Heart left ventricle (tissue), 16 donors: ENCODE measurements around the gene LRRC70. TPM values are rescaled to one million over a fixed set of nuclear protein-coding genes. Genes with fewer than 3 reads are reported as not detected.

Experiments used
- ATAC-seq, 4 donors: fragments of 200-7000 bp; cut with Tn5 transposase; one replicate each; pipeline ENCODE4 v1.9.1; 2020 to 2022; ENCODE audit warnings: moderate library complexity in 4 of 4, mild to moderate bottlenecking in 3 of 4, moderate number of reproducible peaks in 1 of 4
- DNase-seq, 5 donors: peaks; one replicate each; pipeline ENCODE4 v3.0.0-alpha.2; 2020
- H3K27ac ChIP-seq, 12 donors: fragments of 200-600 bp; sonication (generic) in 4 of 12; one replicate each; pipeline versions ENCODE4 v1.5.0 to v1.8.0; 2016 to 2022; ENCODE audit warnings: mild to moderate bottlenecking in 2 of 12
- H3K27me3 ChIP-seq, 9 donors: fragments of 200-600 bp; sonication (generic) in 2 of 9; one replicate each; pipeline versions ENCODE4 v1.5.1 to v1.8.0; 2016 to 2022; ENCODE audit warnings: mild to moderate bottlenecking in 3 of 9
- H3K36me3 ChIP-seq, 9 donors: fragments of 200-600 bp; sonication (generic) in 2 of 9; one replicate each; pipeline versions ENCODE4 v1.5.0 to v1.8.0; 2018 to 2022; ENCODE audit warnings: mild to moderate bottlenecking in 2 of 9
- H3K4me1 ChIP-seq, 12 donors: fragments of 200-600 bp; sonication (generic) in 4 of 12; one replicate each; pipeline versions ENCODE4 v1.5.0 to v1.8.0; 2016 to 2022; ENCODE audit warnings: mild to moderate bottlenecking in 3 of 12
- H3K4me3 ChIP-seq, 12 donors: fragments of 200-600 bp; sonication (generic) in 4 of 12; one replicate each; pipeline versions ENCODE4 v1.5.0 to v1.8.0; 2017 to 2022; ENCODE audit warnings: mild to moderate bottlenecking in 9 of 12, moderate library complexity in 4 of 12
- H3K9me3 ChIP-seq, 12 donors: fragments of 200-600 bp; sonication (generic) in 4 of 12; one replicate each; pipeline versions ENCODE4 v1.5.0 to v1.8.0; 2016 to 2022; ENCODE audit warnings: mild to moderate bottlenecking in 1 of 12
- POLR2A ChIP-seq, 2 donors: fragments of 450-650 bp; IDR thresholded peaks; one replicate each; pipeline ENCODE4 v1.6.1; 2017; ENCODE audit warnings: antibody characterized with exemption in 2 of 2, mild to moderate bottlenecking in 2 of 2, moderate library complexity in 2 of 2
- WGBS, 4 donors: extraction: QIAGEN DNeasy Blood & Tissue Kit in 2 of 4; methylation state at CpG; one replicate each; pipeline versions ENCODE4 v1.1.5 to v1.1.7; 2013 to 2018; 5-methylcytosine and 5-hydroxymethylcytosine counted together
- intact Hi-C, 10 donors: fragments of 100-400 bp; cut with DNase I; formaldehyde crosslinking; loops; one replicate each; pipeline versions ENCODE4 v1.11.1 to v1.14.2; 2022
- long read RNA-seq, 3 donors: library from polyadenylated mRNA; unstranded; transcript quantifications; one replicate each; pipeline ENCODE4 v2.0.0, GENCODE V29; 2020 to 2021
- polyA plus RNA-seq, 2 donors: library from polyadenylated mRNA; stranded (reverse); fragments of 200-250 nt; gene quantifications; one replicate each; pipeline ENCODE4 v1.2.3, GENCODE V29; 2013
- total RNA-seq, 9 donors: library from RNA; depleted of rRNA in 2 of 9; stranded (reverse); fragments of >200 nt in 2 of 9; fragmentation: NEBNext Ultra II Directional in 3 of 9; extraction: Animal tissue kit (Norgen Biotek cat#: 25700) in 3 of 9; gene quantifications; one replicate each; pipeline versions ENCODE4 v1.1.0 to v1.2.4, GENCODE V29; 2016 to 2023
- TF ChIP-seq, protein P1 (sequence below), 12 donors: fragments of 200-600 bp; sonication (generic) in 4 of 12; IDR thresholded peaks; one replicate each; pipeline versions ENCODE4 v1.5.0 to v1.8.0; 2018 to 2022; ENCODE audit warnings: antibody characterized with exemption in 12 of 12, mild to moderate bottlenecking in 5 of 12
- donor health status: ischemic (EF 13 %, LVEDD 7.1; RV severe dilation, severe dysfunction).
- donor health status: healthy with polysubstance abuse.
- donor health status: DM: no; HTN: yes; CAD: no.
- donor health status: DM: no; HTN: no; CAD: no.
- donor health status: ischemic (EF 25% LVEDD 6.9; RV normal size, moderate dysfunction).
- donor health status: ischemic (EF 25% LVEDD 5.7; RV mildly dilated, moderate dysfunction).
- donor health status: healthy.
- donor health status: DM: yes; HTN: yes; CAD: no.
- donor health status: ischemic (EF 35%, LVEDD 5.7; RV mildly dilated, moderate dysfunction).
- donor health status: nonischemic (EF 11% LVEDD 7.7; RV severe dilation, severe dysfunction).
- donor health status: DM: yes; HTN: yes; CAD: no.
- donor health status: PGD.
- donor health status: ischemic (EF 29% LVEDD 5.4; RV normal size, mild dysfunction).
- donor health status: nonischemic (EF 23%, LVEDD 6.1; RV moderate dilation, normal function).

Gene LRRC70, protein sequence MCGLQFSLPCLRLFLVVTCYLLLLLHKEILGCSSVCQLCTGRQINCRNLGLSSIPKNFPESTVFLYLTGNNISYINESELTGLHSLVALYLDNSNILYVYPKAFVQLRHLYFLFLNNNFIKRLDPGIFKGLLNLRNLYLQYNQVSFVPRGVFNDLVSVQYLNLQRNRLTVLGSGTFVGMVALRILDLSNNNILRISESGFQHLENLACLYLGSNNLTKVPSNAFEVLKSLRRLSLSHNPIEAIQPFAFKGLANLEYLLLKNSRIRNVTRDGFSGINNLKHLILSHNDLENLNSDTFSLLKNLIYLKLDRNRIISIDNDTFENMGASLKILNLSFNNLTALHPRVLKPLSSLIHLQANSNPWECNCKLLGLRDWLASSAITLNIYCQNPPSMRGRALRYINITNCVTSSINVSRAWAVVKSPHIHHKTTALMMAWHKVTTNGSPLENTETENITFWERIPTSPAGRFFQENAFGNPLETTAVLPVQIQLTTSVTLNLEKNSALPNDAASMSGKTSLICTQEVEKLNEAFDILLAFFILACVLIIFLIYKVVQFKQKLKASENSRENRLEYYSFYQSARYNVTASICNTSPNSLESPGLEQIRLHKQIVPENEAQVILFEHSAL
- total RNA-seq (1 to 10 TPM in 5 of 9 donors, under 1 TPM in 4; 0.37 to 2.3 (median 1.1) TPM), polyA plus RNA-seq (1 to 10 TPM; 1.7 to 1.8 TPM)
- long read RNA-seq, donor 1, partial matches to known transcripts: 0 of 1 reads
- long read RNA-seq, donor 1, other reads (novel, unspliced or antisense): 0 of 1 reads
- long read RNA-seq, donor 2, partial matches to known transcripts: 0 of 5 reads
- long read RNA-seq, donor 2, other reads (novel, unspliced or antisense): 0 of 5 reads
- long read RNA-seq, donor 3: 0 reads

DNA sequence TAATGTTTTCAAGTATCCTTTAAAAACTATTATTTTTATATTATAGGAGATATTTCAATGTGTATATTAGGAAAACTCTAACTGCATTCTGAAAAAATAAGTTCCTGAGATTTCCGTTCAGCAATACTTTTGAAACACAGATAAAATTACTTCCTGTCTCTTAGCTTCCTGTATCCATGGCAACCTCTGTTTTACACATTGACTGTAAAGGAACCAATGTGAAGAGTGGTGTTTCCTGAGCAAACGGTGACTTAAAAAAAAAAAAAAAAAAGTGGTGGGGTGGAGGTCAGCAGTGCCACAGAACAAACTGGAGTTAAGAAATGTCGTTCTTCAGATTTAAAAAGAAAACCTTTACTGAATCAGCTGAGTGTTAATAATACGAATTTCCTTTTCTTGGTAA lies at the start of gene LRRC70:
TSS of gene LRRC70 (plus strand) at position 280 of the 400 bp plus-strand sequence. CDS start 620 bp downstream, outside the sequence.
- Histone ChIP-seq H3K36me3 (peaks cover 0 to 4% (median 0%) of the 10 kb centered on the region in 9 donors), H3K4me3 (peak within 1 kb of the TSS; percentile 3 to 51 (median 34)), H3K4me1 (peaks cover 0 to 26% (median under 1%) of the 10 kb centered on the region in 12 donors), H3K9me3 (no peaks in the 10 kb centered on the region), H3K27me3 (no peaks in the 10 kb centered on the region), H3K27ac (peak within 1 kb of the TSS in 7 of 12 donors; percentile 30 to 66 (median 41))
- TF ChIP-seq, protein P1, sequence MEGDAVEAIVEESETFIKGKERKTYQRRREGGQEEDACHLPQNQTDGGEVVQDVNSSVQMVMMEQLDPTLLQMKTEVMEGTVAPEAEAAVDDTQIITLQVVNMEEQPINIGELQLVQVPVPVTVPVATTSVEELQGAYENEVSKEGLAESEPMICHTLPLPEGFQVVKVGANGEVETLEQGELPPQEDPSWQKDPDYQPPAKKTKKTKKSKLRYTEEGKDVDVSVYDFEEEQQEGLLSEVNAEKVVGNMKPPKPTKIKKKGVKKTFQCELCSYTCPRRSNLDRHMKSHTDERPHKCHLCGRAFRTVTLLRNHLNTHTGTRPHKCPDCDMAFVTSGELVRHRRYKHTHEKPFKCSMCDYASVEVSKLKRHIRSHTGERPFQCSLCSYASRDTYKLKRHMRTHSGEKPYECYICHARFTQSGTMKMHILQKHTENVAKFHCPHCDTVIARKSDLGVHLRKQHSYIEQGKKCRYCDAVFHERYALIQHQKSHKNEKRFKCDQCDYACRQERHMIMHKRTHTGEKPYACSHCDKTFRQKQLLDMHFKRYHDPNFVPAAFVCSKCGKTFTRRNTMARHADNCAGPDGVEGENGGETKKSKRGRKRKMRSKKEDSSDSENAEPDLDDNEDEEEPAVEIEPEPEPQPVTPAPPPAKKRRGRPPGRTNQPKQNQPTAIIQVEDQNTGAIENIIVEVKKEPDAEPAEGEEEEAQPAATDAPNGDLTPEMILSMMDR (IDR thresholded peaks at IDR 0.05): no peak
- TF ChIP-seq POLR2A (IDR thresholded peaks at IDR 0.05): no peak
- WGBS, 4 donors: 38 to 41% (median 40%) methylated on average over 4 of the region's 4 CpGs
- DNase-seq (peak in 1 of 5 donors; percentile 11), ATAC-seq (peak in 3 of 4 donors; percentile 56 to 95 (median 70))
- intact Hi-C loops: no loop called here

DNA sequence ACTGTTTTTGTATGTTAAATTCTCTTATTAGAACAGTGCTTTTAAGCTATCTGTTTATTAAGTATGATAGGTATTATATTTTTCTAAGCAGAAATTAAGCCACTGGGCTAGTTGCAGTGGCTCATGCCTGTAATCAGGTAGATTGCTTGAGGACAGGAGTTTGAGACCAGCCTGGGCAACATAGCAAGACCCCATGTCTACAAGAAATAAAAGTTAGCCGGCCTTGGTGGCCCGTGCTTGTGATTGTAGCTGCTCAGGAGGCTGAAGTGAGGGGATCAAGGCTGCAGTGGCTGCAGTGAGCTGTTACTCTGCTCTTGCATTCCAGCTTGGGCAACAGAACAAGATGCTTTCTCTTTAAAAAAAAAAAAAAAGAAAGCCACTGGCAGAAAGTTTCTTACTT lies 45.0 kb upstream of the LRRC70 start:
- WGBS, 4 donors: 92 to 95% (median 94%) methylated on average over 2 of the region's 2 CpGs
- Histone ChIP-seq H3K36me3 (peaks cover 0 to 57% (median 23%) of the 10 kb centered on the region in 9 donors), H3K27ac (no peak overlapping the region), H3K27me3 (no peaks in the 10 kb centered on the region), H3K4me3 (no peak overlapping the region), H3K4me1 (no peaks in the 10 kb centered on the region), H3K9me3 (no peaks in the 10 kb centered on the region)
- no peak for ATAC-seq
- intact Hi-C loops: no loop called here
- TF ChIP-seq, protein P1 (IDR thresholded peaks at IDR 0.05): no peak
- no peak for TF ChIP-seq POLR2A (IDR thresholded peaks at IDR 0.05)
- DNase-seq: no peak

DNA sequence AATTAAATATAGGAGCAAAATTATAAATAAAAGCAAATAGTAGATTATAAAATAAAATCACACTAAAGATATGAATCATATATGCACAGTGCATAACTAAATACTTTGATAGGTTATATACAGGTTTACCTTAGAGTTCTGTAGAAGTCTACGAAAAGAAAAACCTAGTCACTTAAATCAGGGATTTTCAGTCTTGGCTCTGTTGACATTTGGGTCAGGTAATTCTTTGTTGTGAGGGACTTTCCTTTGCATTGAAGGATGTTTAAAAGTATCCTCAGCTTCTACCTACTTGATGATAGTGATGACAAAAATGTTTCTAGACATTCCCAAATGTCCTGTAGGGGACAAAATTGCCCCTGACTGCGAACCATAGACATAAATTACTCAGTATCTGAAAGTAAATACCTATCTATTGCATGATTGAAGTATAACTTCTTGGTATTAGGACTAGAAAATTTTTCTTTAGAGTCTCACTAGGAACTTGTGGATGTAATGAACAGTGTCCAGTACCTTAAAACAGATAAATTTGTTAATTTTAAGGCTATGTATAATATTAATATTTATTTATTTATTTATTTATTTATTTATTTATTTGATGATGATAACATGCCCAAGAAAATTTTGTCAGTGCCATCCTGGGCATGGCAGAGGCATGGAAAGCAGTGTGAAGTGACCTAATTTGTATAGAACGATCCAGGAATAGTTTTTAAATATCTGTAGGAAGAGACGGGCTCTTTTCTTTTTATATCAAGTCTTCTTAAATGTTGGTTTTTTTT lies 44.0 kb upstream of the LRRC70 start:
- Histone ChIP-seq H3K9me3 (no peaks in the 10 kb centered on the region), H3K27ac (no peak overlapping the region), H3K36me3 (peaks cover 0 to 66% (median 23%) of the 10 kb centered on the region in 9 donors), H3K4me1 (no peaks in the 10 kb centered on the region), H3K27me3 (no peaks in the 10 kb centered on the region), H3K4me3 (no peak overlapping the region)
- WGBS, 4 donors: 50 to 74% (median 68%) methylated on average over 4 of the region's 4 CpGs
- DNase-seq (no peak), ATAC-seq (no peak)
- intact Hi-C loops: no loop called here
- no peak for TF ChIP-seq POLR2A (IDR thresholded peaks at IDR 0.05)
- TF ChIP-seq, protein P1 (IDR thresholded peaks at IDR 0.05): no peak
